ENCODE results near the gene ALG2.

GRCh38 chr9:99183616-99184015 is 38.1 kb downstream of the ALG2 start:
- no peak for TF ChIP-seq SMARCA4 (IDR thresholded peaks at IDR 0.05)
- no peak for TF ChIP-seq JUN (IDR thresholded peaks at IDR 0.05; ENCODE audit: borderline replicate concordance, low read depth, low read length)
- TF ChIP-seq JUN (CRISPR knock-in tag; IDR thresholded peaks at IDR 0.05; ENCODE audit: borderline replicate concordance) = no peak
- no peak for TF ChIP-seq RAD21 (CRISPR knock-in tag; conservative IDR thresholded peaks at IDR 0.05 in 1 of 2, IDR thresholded peaks at IDR 0.05 in 1 of 2)
- no peak for TF ChIP-seq EZH2 (IDR thresholded peaks at IDR 0.05; ENCODE audit: borderline replicate concordance, low read depth, low read length)
- no peak for TF ChIP-seq NRF1 (conservative IDR thresholded peaks at IDR 0.05 in 1 of 2, IDR thresholded peaks at IDR 0.05 in 1 of 2)
- no peak for TF ChIP-seq ATF3 (IDR thresholded peaks at IDR 0.05)
- TF ChIP-seq ATF3 (CRISPR knock-in tag; conservative IDR thresholded peaks at IDR 0.05) = no peak
- TF ChIP-seq BCL6 (CRISPR knock-in tag; IDR thresholded peaks at IDR 0.05) = no peak
- TF ChIP-seq ZNF280A (IDR thresholded peaks at IDR 0.05; ENCODE audit: low read depth, partially characterized antibody) = no peak
- no peak for TF ChIP-seq CHD2 (IDR thresholded peaks at IDR 0.05; ENCODE audit: low read depth, low read length)
- no peak for TF ChIP-seq MAZ (CRISPR knock-in tag; conservative IDR thresholded peaks at IDR 0.05 in 1 of 2, IDR thresholded peaks at IDR 0.05 in 1 of 2)
